DOHH2 (cell line): ENCODE results near the gene CLPTM1L.

ENCODE experiments used
- H3F3A ChIP-seq: fragments of 200-600 bp; sonication (generic), shearing (Covaris generic); 2 replicates; pipeline ENCODE4 v1.6.0; 2016; ENCODE audit warnings: antibody characterized with exemption, mild to moderate bottlenecking; ENCODE audit not compliant: control insufficient read depth, insufficient read depth
- H3K27ac ChIP-seq: fragments of 200-600 bp; sonication (generic); 2 replicates; pipeline ENCODE4 v1.5.1; 2014; ENCODE audit warnings: low read depth, mild to moderate bottlenecking, low read length, moderate library complexity
- H3K27me3 ChIP-seq: fragments of 200-600 bp; sonication (generic); 2 replicates; pipeline ENCODE4 v1.6.1; 2014; ENCODE audit warnings: mild to moderate bottlenecking, low read length, mixed read lengths; ENCODE audit not compliant: control insufficient read depth
- H3K36me3 ChIP-seq: fragments of 200-600 bp; sonication (generic); 2 replicates; pipeline ENCODE4 v1.6.1; 2014; ENCODE audit warnings: mild to moderate bottlenecking, low read length, moderate library complexity, mixed read lengths; ENCODE audit not compliant: control insufficient read depth
- H3K4me1 ChIP-seq: fragments of 200-600 bp; sonication (generic); 2 replicates; pipeline ENCODE4 v1.6.1; 2014; ENCODE audit warnings: mild to moderate bottlenecking, low read length, mixed read lengths; ENCODE audit not compliant: control insufficient read depth
- H3K4me2 ChIP-seq: fragments of 200-600 bp; sonication (generic); 2 replicates; pipeline ENCODE4 v1.6.0; 2014; ENCODE audit warnings: mild to moderate bottlenecking, low read length, moderate library complexity
- H3K4me3 ChIP-seq: fragments of 200-600 bp; sonication (generic); 2 replicates; pipeline ENCODE4 v1.5.1; 2014; ENCODE audit warnings: mild to moderate bottlenecking, low read length, mixed read lengths
- H3K79me2 ChIP-seq: fragments of 200-600 bp; sonication (generic); 2 replicates; pipeline ENCODE4 v1.6.1; 2014; ENCODE audit warnings: mild to moderate bottlenecking, low read length, mixed read lengths; ENCODE audit not compliant: control insufficient read depth
- H3K9me2 ChIP-seq: fragments of 200-600 bp; sonication (generic); replicated peaks from 2 replicates; pipeline ENCODE4 v1.6.1; 2014; ENCODE audit warnings: mild to moderate bottlenecking, low read length, mixed read lengths; ENCODE audit not compliant: control insufficient read depth
- H3K9me3 ChIP-seq: fragments of 200-600 bp; sonication (generic); 2 replicates; pipeline ENCODE4 v1.6.1; 2014; ENCODE audit warnings: antibody characterized with exemption, low read length, mixed read lengths; ENCODE audit not compliant: control insufficient read depth, insufficient read depth
- H4K20me1 ChIP-seq: fragments of 200-600 bp; sonication (generic); 2 replicates; pipeline ENCODE4 v1.6.0; 2014; ENCODE audit warnings: low read depth, mild to moderate bottlenecking, antibody characterized with exemption, low read length, moderate library complexity; ENCODE audit not compliant: control insufficient read depth, insufficient read depth
- CTCF ChIP-seq: fragments of 200-600 bp; sonication (generic); IDR thresholded peaks from one replicate; pipeline ENCODE4 v1.5.1; 2014; ENCODE audit warnings: antibody characterized with exemption, mild to moderate bottlenecking, low read depth, low read length; ENCODE audit not compliant: poor library complexity, severe bottlenecking
- EZH2phosphoT487 ChIP-seq: fragments of 200-600 bp; sonication (generic); IDR thresholded peaks from 2 replicates; pipeline ENCODE4 v1.6.1; 2017; ENCODE audit warnings: borderline replicate concordance, mild to moderate bottlenecking, antibody characterized with exemption, low read length, moderate library complexity, mixed read lengths

CLPTM1L gene

GRCh38 chr5:1368756-1369155 is 23.9 kb upstream of the CLPTM1L start:
- H3K4me1 ChIP-seq: peaks cover 36% of the 10 kb centered on the region
- H3K36me3 ChIP-seq: no peaks in the 10 kb centered on the region
- H3K9me3 ChIP-seq: no peaks in the 10 kb centered on the region
- H4K20me1 ChIP-seq: no peaks in the 10 kb centered on the region
- no peaks in the 10 kb centered on the region for H3K9me2 ChIP-seq
- peaks cover 8% of the 10 kb centered on the region for H3K27me3 ChIP-seq
- no peaks in the 10 kb centered on the region for H3K79me2 ChIP-seq
- H3K4me2 ChIP-seq: no peak overlapping the region
- no peak overlapping the region for H3K4me3 ChIP-seq
- no peaks in the 10 kb centered on the region for H3F3A ChIP-seq
- TF ChIP-seq EZH2phosphoT487: no peak
- no peak for TF ChIP-seq CTCF
- no peak overlapping the region for H3K27ac ChIP-seq

DNA sequence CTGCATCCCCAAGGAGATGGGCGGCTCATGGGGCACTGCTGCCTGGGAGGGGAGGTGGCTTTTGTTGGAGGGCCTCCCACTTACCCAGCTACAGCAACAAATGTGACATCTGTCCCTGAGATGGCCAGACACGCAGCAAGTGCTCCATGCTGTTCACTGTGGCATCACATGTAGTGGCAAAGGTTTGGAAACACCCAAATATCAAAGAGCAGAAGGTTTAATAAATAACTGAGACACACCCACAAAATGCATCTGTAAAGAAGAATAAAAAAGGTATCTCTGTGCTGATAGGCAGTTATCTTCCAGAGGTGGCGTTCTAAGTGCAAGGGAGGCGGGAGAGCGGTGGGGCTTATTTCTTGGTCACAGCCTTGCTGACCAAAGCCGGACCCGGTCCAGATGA is 23.3 kb upstream of the CLPTM1L start:
- H4K20me1 ChIP-seq: no peaks in the 10 kb centered on the region
- no peak overlapping the region for H3K4me2 ChIP-seq
- peaks cover 37% of the 10 kb centered on the region for H3K4me1 ChIP-seq
- no peak overlapping the region for H3K27ac ChIP-seq
- H3K4me3 ChIP-seq: no peak overlapping the region
- H3K27me3 ChIP-seq: peaks cover 14% of the 10 kb centered on the region
- no peaks in the 10 kb centered on the region for H3F3A ChIP-seq
- no peaks in the 10 kb centered on the region for H3K36me3 ChIP-seq
- H3K9me2 ChIP-seq: no peaks in the 10 kb centered on the region
- no peaks in the 10 kb centered on the region for H3K79me2 ChIP-seq
- TF ChIP-seq EZH2phosphoT487: no peak
- TF ChIP-seq CTCF: no peak
- H3K9me3 ChIP-seq: no peaks in the 10 kb centered on the region

GRCh38 chr5:1367149-1367548 is 22.2 kb upstream of the CLPTM1L start:
- Histone ChIP-seq H3K36me3 (no peaks in the 10 kb centered on the region), H3K4me2 (peak overlapping the region; percentile 62), H3K27ac (peak overlapping the region; percentile 11; the same call in 1 of the 2 replicates), H3K79me2 (no peaks in the 10 kb centered on the region), H3K9me3 (no peaks in the 10 kb centered on the region), H3K4me1 (peaks cover 39% of the 10 kb centered on the region), H3F3A (no peaks in the 10 kb centered on the region), H4K20me1 (no peaks in the 10 kb centered on the region), H3K9me2 (no peaks in the 10 kb centered on the region), H3K4me3 (peak overlapping the region; percentile 52), H3K27me3 (peaks cover 25% of the 10 kb centered on the region)
- TF ChIP-seq EZH2phosphoT487 (no peak), CTCF (no peak)
